HG03439 (cell line): Measurements from ENCODE around the gene ARFGAP2.

Source experiments
- ATAC-seq: cut with Tn5 transposase; IDR thresholded peaks from one replicate; pipeline ENCODE4 v1.9.1; 2021; ENCODE audit warnings: mild to moderate bottlenecking, moderate library complexity; ENCODE audit not compliant: unreplicated experiment

Gene ARFGAP2

GRCh38 chr11:47187723-47188122 is 11.0 kb upstream of the ARFGAP2 start:
- ATAC-seq, result no peak

- ATAC-seq, result no peak
Observed at GRCh38 chr11:47186700-47187695, 10.3 kb upstream of the ARFGAP2 start.

GRCh38 chr11:47186076-47186699 is 9.5 kb upstream of the ARFGAP2 start, which contains the start of gene PACSIN3:
Gene PACSIN3, minus strand, starts transcription at chr11:47186434. Its CDS starts 3,707 bp downstream, at chr11:47182727.
- ATAC-seq, result peak; percentile 60

DNA sequence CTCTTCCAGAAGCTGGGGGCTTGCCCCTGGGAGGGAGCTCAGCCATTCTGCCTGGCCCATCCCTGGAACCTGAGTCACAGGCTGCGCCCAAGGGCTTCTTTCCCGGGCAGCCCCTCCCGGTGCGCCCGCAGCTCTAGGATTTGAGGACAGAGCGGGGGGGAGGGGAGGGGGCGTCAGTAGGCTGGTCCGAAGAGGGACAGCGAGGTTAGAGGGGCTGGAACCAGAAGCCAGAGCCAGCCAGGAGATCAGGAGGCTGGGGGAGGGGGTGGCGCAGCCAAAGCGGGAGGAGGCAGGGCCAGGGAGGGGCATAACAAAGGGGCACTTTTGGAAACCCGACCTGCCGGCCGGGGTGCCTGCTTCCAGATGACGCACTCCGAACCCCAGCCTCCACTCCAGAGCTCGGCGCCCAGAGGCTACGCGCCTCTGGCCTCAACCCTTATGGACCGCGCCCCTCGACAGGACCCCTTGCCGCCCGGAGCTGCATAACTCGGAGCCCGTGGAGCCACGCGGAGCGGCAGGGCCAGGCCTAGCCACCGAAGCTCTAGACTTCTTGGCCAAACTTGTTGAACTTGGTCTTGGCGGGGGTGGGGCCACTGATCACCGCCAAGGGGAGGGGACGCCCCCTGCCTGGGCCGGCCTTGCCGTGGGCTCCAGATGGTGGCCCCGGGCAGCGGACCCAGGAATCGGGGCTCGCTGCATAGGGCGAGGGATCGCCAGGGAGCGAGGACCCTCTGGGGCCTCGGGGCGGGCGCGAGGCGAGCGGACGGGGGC is 8.8 kb upstream of the ARFGAP2 start:
- ATAC-seq, result no peak

GRCh38 chr11:47184711-47185304 is 8.1 kb upstream of the ARFGAP2 start:
- ATAC-seq, result no peak

DNA sequence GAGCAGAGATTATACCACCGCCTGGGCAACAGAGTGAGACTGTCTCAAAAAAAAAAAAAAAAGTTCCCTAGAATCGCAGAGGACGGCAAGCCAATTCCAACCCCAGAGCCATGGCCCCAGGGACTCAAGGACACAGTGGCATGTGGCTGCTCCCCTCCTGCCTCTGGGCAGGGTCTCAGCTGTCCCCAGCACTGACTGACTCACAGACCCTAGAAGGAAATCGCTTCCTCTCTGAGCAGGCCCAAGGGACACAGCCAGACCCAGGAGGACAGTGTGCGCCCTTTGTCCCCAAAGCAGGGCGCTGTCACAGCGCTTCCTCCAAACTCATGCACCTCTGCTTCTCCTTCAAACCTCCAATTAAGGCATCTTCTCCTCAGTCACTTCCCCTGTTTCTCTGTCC is 7.3 kb upstream of the ARFGAP2 start:
- no peak for ATAC-seq

- ATAC-seq, result no peak
Observed at GRCh38 chr11:47183031-47183856, 6.6 kb upstream of the ARFGAP2 start.

- ATAC-seq, result no peak
Observed at GRCh38 chr11:47182380-47182779, 5.7 kb upstream of the ARFGAP2 start.

DNA sequence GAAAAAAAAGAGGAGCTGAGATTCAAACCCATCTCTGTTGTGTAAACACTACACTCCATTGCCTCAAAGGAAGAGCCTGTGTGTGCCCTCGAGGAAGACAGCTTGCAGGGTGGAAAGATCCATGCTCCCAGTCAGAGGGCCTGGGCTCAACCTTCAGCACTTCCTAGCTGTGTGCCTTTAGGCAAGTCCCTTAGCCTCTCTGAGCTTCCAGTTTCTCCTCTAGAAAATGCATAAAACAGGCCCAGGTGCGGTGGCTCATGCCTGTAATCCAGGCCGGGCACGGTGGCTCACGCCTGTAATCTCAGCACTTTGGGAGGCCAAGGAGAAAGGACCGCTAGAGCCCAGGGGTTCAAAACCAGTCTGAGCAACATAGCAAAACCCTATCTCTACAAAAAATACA is 4.6 kb upstream of the ARFGAP2 start:
- no peak for ATAC-seq

- ATAC-seq, result no peak
Observed at GRCh38 chr11:47180006-47180787, 3.5 kb upstream of the ARFGAP2 start.

- ATAC-seq, result no peak
Observed at GRCh38 chr11:47179655-47179991, 2.9 kb upstream of the ARFGAP2 start.

GRCh38 chr11:47178737-47179654 is 2.3 kb upstream of the ARFGAP2 start:
- no peak for ATAC-seq

DNA sequence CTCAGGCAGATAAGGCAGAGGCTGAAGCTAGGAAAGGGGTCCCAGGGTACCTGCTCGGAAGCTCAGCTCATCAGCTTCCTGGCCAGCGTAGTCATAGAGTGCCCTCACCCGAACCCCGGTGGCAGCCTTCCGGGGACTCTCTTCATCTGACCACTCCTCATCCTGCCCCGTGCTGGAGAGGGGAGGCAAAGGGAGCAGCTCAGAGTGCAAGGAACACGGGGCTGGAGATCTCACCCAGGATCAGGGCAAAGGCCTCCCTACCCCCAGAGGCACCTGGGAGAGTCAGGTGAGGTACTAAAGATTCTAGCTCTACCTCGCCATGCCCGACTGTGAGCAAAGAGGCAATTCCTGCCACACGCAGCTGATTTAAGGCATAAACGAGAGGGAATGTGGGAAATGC is 1.6 kb upstream of the ARFGAP2 start:
- no peak for ATAC-seq

GRCh38 chr11:47177846-47178245 is 1.2 kb upstream of the ARFGAP2 start:
- ATAC-seq, result no peak

- ATAC-seq, result peak; percentile 52
Observed at GRCh38 chr11:47177229-47177845, 658 bp upstream of the ARFGAP2 start.

DNA sequence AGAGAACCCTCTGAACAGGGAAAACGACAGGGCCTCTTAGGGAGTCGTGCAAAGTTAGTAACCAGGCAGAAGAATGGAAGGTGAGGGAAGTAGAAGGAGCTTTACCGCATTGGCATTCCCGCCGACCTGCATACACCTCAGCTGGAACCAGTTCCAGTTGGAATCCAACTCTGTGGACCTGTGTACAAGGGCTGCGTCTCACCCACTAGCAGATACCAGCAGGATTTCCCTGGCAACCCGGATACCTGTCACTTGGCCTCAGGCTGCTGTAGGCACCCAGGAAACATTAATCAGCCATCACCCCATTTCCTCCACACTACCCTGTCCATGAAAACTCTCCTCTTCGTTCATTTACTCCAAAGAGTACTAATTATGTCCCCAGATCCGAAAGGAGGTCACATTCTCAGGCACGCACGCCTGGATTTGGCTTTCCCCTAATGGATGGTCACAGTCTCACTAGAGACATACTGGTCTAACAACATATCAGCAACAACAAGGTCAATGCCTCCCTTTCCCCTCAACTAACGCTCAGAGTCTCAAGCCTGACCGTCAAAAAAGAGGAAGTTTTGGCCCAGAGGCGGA is 842 bp downstream of the ARFGAP2 start:
- ATAC-seq, result no peak

GRCh38 chr11:47172740-47173336 is 3.8 kb downstream of the ARFGAP2 start:
- ATAC-seq, result no peak
